Measurements from ENCODE around the gene POU3F4. TPM values are rescaled to one million over a fixed set of nuclear protein-coding genes. Genes with fewer than 3 reads are reported as not detected.
A peak's percentile ranks its signal among the peaks of the same experiment; 100 is the strongest.

POU3F4 gene
- total and polyA plus RNA-seq, 11 donors, result not detected

DNA sequence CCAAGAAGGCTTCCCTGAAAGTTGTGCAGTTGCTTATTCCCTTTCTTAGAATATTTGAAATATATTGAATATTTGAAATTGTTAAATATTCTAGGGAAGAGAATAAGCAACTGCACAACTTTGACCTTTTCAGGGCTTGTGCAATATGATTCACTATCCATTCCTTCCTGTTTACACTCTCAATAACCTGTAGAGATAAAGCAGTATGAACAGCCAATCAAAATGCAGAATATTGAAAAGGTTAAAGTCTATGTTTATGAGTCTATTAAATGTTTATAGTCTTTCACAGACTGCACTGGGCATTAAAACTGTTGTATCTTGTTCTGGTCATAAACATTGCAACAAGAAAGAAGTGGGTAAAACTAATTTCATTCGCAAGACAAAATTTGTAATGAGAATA, 13.8 kb downstream of the POU3F4 start:
- intact Hi-C loops (cut with DNase I), result no loop called here
- Histone ChIP-seq H3K27me3 (peaks cover 0 to 3% (median 0%) of the 10 kb centered on the region in 9 donors), H3K27ac (no peak overlapping the region), H3K4me1 (no peaks in the 10 kb centered on the region), H3K4me3 (no peak overlapping the region), H3K36me3 (no peaks in the 10 kb centered on the region), H3K9me3 (no peaks in the 10 kb centered on the region)
- ATAC-seq, result no peak
- TF ChIP-seq, protein P1, sequence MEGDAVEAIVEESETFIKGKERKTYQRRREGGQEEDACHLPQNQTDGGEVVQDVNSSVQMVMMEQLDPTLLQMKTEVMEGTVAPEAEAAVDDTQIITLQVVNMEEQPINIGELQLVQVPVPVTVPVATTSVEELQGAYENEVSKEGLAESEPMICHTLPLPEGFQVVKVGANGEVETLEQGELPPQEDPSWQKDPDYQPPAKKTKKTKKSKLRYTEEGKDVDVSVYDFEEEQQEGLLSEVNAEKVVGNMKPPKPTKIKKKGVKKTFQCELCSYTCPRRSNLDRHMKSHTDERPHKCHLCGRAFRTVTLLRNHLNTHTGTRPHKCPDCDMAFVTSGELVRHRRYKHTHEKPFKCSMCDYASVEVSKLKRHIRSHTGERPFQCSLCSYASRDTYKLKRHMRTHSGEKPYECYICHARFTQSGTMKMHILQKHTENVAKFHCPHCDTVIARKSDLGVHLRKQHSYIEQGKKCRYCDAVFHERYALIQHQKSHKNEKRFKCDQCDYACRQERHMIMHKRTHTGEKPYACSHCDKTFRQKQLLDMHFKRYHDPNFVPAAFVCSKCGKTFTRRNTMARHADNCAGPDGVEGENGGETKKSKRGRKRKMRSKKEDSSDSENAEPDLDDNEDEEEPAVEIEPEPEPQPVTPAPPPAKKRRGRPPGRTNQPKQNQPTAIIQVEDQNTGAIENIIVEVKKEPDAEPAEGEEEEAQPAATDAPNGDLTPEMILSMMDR (IDR thresholded peaks at IDR 0.05), result no peak
- no peak for TF ChIP-seq POLR2A (IDR thresholded peaks at IDR 0.05)
- 73 to 97% (median 87%) methylated on average over 1 of the region's 1 CpG for WGBS, 4 donors
- no peak for DNase-seq

DNA sequence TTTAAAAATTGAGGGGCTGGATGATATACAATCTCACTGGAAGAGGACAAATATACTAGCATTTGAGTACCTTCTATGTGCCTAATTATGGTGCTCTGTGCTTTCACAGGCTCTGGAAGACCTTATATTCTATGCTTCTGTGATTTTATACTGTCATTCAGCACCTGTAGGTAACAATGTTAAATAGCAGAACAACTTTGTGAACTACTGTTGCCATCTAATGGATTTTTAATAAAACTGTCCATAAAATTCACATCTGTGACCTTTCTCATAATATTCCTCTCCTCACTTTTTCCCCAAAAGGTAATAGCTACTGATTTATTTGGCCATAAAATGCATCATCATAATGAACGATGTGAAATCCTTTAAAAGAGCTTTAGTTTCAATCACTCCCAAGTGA, 21.9 kb downstream of the POU3F4 start:
- Histone ChIP-seq H3K4me1 (no peaks in the 10 kb centered on the region), H3K9me3 (no peaks in the 10 kb centered on the region), H3K27me3 (no peaks in the 10 kb centered on the region), H3K36me3 (no peaks in the 10 kb centered on the region), H3K4me3 (no peak overlapping the region), H3K27ac (no peak overlapping the region)
- 54 to 73% (median 59%) methylated on average over 1 of the region's 1 CpG for WGBS, 4 donors
- TF ChIP-seq, protein P1 (IDR thresholded peaks at IDR 0.05), result no peak
- TF ChIP-seq POLR2A (IDR thresholded peaks at IDR 0.05), result no peak
- intact Hi-C loops (cut with DNase I), result no loop called here
- ATAC-seq (no peak), DNase-seq (no peak)

DNA sequence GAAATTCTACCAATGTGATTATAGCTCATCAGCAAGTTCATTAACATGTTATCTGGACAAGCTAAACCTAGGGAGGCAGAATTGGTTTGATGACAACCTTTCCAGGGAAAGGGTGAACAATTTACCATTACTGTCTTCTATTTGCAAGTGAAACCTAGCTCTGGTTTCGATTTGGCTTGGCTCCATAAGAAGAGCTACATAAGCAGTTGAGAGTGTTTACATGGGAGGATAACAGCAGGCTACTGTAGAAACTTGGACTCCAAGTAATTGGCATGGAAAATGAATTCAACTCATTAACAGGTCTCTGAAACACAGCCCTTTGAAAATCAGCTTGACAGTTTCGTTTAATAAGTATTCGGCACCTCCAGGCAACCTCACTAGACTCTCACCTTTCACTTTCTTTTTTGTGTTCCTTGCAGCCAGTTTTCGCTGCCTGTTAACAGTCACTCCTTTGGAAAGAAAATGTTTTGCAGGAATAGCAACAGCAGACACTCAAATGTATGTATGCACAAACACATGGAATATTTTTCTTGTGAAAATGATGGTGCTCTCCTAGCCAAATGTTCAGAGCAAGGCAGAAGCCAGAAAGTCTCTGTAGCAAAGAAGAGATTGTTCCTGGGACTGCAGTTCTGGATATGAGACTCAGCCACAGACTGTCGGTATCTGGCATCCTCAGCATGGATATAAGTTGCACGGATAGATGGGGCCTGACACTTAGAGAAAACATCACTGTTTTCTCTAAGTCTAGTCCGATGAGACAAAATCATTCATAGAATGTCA, 27.5 kb downstream of the POU3F4 start:
- ATAC-seq, result no peak
- Histone ChIP-seq H3K27me3 (peaks cover 0 to 4% (median 0%) of the 10 kb centered on the region in 9 donors), H3K36me3 (no peaks in the 10 kb centered on the region), H3K4me1 (no peaks in the 10 kb centered on the region), H3K9me3 (no peaks in the 10 kb centered on the region), H3K4me3 (peak overlapping the region in 2 of 12 donors; percentile 3 to 17), H3K27ac (no peak overlapping the region)
- 52 to 64% (median 60%) methylated on average over 7 of the region's 7 CpGs for WGBS, 4 donors
- no peak for TF ChIP-seq POLR2A (IDR thresholded peaks at IDR 0.05)
- TF ChIP-seq, protein P1 (IDR thresholded peaks at IDR 0.05), result no peak
- no peak for DNase-seq
- intact Hi-C loops (cut with DNase I), result no loop called here

Data from heart left ventricle (tissue), 16 donors.